Panc1 (cell line): ENCODE data around the gene SLC4A8. TPM values are rescaled to one million over a fixed set of nuclear protein-coding genes. Genes with fewer than 3 reads are reported as not detected.

Experiments used
- ATAC-seq: fragments of 200-7000 bp; cut with Tn5 transposase; 2 replicates; pipeline ENCODE4 v1.9.1; 2020; ENCODE audit warnings: mild to moderate bottlenecking, moderate library complexity
- BruUV-seq: library from RNA; stranded (reverse); fragments of 400-500 nt; replicated peaks from 2 replicates; lab custom pipeline; 2021; lab: Mats Ljungman, UMichigan
- CTCF ChIA-PET: fragments of 300-600 bp; sonication (Branson Sonifier 250); formaldehyde crosslinking; loops from one replicate; lab custom pipeline; 2022; ENCODE audit warnings: antibody characterized with exemption; lab: Charles Lee
- POLR2A ChIA-PET: fragments of 300-600 bp; sonication (Branson Sonifier 250); formaldehyde crosslinking; loops from one replicate; lab custom pipeline; 2022; ENCODE audit warnings: antibody characterized with exemption; lab: Charles Lee
- DNase-seq: peaks from one replicate; pipeline ENCODE4 v3.0.0-alpha.2; 2010; ENCODE audit warnings: low read depth, low spot score
- H3K27ac ChIP-seq: 2 replicates; pipeline ENCODE4 v1.5.1; 2011; ENCODE audit warnings: mild to moderate bottlenecking, low read length, inconsistent platforms
- H3K27me3 ChIP-seq: fragments of 200-500 bp; sonication (Bioruptor generic); 2 replicates; pipeline ENCODE4 v1.6.0; 2014; ENCODE audit warnings: low read length, inconsistent platforms; ENCODE audit not compliant: control insufficient read depth, insufficient read depth
- H3K36me3 ChIP-seq: fragments of 200-500 bp; sonication (Bioruptor generic); 2 replicates; pipeline ENCODE4 v1.5.1; 2014; ENCODE audit warnings: inconsistent platforms, mild to moderate bottlenecking, low read length, moderate library complexity; ENCODE audit not compliant: control insufficient read depth, insufficient read depth
- H3K4me1 ChIP-seq: 2 replicates; pipeline ENCODE4 v1.5.1; 2011; ENCODE audit warnings: inconsistent platforms, mild to moderate bottlenecking, low read length, moderate library complexity; ENCODE audit not compliant: control insufficient read depth, insufficient read depth
- H3K4me3 ChIP-seq, 2 experiments: 2 replicates each; pipeline ENCODE4 v1.5.1; 2011 to 2012; ENCODE audit warnings: low read depth in 2 of 2, low read length in 2 of 2, mild to moderate bottlenecking in 2 of 2, inconsistent platforms in 1 of 2, moderate library complexity in 1 of 2
- H3K9me3 ChIP-seq: fragments of 200-500 bp; sonication (Bioruptor generic); 2 replicates; pipeline ENCODE4 v1.5.1; 2014; ENCODE audit warnings: low read depth, mild to moderate bottlenecking, inconsistent platforms, low read length, moderate library complexity; ENCODE audit not compliant: control insufficient read depth, insufficient read depth
- CTCF ChIP-seq: fragments of 450-650 bp; IDR thresholded peaks from 2 replicates; pipeline ENCODE4 v1.5.1; 2017; ENCODE audit warnings: mild to moderate bottlenecking
- POLR2AphosphoS5 ChIP-seq: IDR thresholded peaks from 2 replicates; pipeline ENCODE4 v1.6.1; 2012; ENCODE audit warnings: mild to moderate bottlenecking, low read depth, low read length, moderate library complexity
- REST ChIP-seq, 2 experiments: IDR thresholded peaks; 2 replicates each; pipeline ENCODE4 v1.6.1; 2011 to 2012; ENCODE audit warnings: low read depth in 2 of 2, control low read depth in 1 of 2, low read length in 1 of 2, mild to moderate bottlenecking in 1 of 2, moderate library complexity in 1 of 2; ENCODE audit not compliant: insufficient read depth in 1 of 2
- SIN3A ChIP-seq: IDR thresholded peaks from 2 replicates; pipeline ENCODE4 v1.6.1; 2012; ENCODE audit warnings: low read depth, mild to moderate bottlenecking, low read length, moderate library complexity, borderline replicate concordance; ENCODE audit not compliant: insufficient read depth
- TCF7L2 ChIP-seq: IDR thresholded peaks from 2 replicates; pipeline ENCODE4 v1.6.1; 2011; ENCODE audit warnings: mild to moderate bottlenecking, low read depth, low read length, inconsistent platforms
- in situ Hi-C: cut with HindIII; loops from 2 replicates; pipeline ENCODE4 v1.10.0; 2016; ENCODE audit warnings: low sequenced_read_pairs, low pct_unique_long_range_greater_than_20kb
- intact Hi-C: fragments of 100-400 bp; cut with micrococcal nuclease; formaldehyde crosslinking; loops from one replicate; pipeline ENCODE4 v1.10.0; 2022; ENCODE audit not compliant: unreplicated experiment
- total RNA-seq: library from RNA; stranded (reverse); gene quantifications from one replicate; pipeline ENCODE4 v1.2.1, GENCODE V29; 2021; ENCODE audit not compliant: unreplicated experiment

SLC4A8 gene
- total RNA-seq, 1 experiment from 2014 or later, result 18.8 TPM

- in situ Hi-C loops, result no loop called here
- CTCF ChIA-PET, result interaction anchor here (0.7 kb wide), 1 partner anchor 86 kb away, joined by 3 read pairs; no protein-coding TSS in a partner anchor
- POLR2A ChIA-PET, result no interaction called here
- ATAC-seq, result no peak
- Histone ChIP-seq H3K27me3 (no peaks in the 10 kb centered on the region), H3K27ac (no peak overlapping the region), H3K4me3 (no peak overlapping the region), H3K9me3 (no peaks in the 10 kb centered on the region), H3K4me1 (no peaks in the 10 kb centered on the region), H3K36me3 (no peaks in the 10 kb centered on the region)
- intact Hi-C loops, result loop anchor here (1.0 kb wide), 1 partner anchor 28 kb away; no protein-coding TSS in a partner anchor
- no peak for DNase-seq
- no TSS peak for BruUV-seq
- TF ChIP-seq TCF7L2 (no peak), SIN3A (no peak), REST (IDR thresholded peaks at IDR 0.05; ENCODE audit: insufficient read depth in 1 of 2, low read depth in 2 of 2, low read length in 1 of 2) (no peak), CTCF (no peak), POLR2AphosphoS5 (no peak)
Measured at GRCh38 chr12:51522696-51523095, 98.1 kb downstream of the SLC4A8 start.

- Histone ChIP-seq H3K9me3 (no peaks in the 10 kb centered on the region), H3K4me3 (no peak overlapping the region), H3K4me1 (no peaks in the 10 kb centered on the region), H3K27me3 (no peaks in the 10 kb centered on the region), H3K27ac (no peak overlapping the region), H3K36me3 (no peaks in the 10 kb centered on the region)
- TF ChIP-seq TCF7L2, result no peak
- no peak for TF ChIP-seq REST (IDR thresholded peaks at IDR 0.05; ENCODE audit: insufficient read depth in 1 of 2, low read depth in 2 of 2, low read length in 1 of 2)
- TF ChIP-seq CTCF, result no peak
- no peak for TF ChIP-seq SIN3A
- no peak for TF ChIP-seq POLR2AphosphoS5
- intact Hi-C loops, result no loop called here
- POLR2A ChIA-PET, result no interaction called here
- in situ Hi-C loops, result no loop called here
- ATAC-seq (no peak), DNase-seq (no peak)
- BruUV-seq, result no TSS peak
- CTCF ChIA-PET, result no interaction called here
Measured at GRCh38 chr12:51524386-51524901, 99.8 kb downstream of the SLC4A8 start.
